HepG2 (cell line): ENCODE data around the gene NOS1AP. TPM values are rescaled to one million over a fixed set of nuclear protein-coding genes. Genes with fewer than 3 reads are reported as not detected.

Source experiments
- ATAC-seq: fragments of 200-7000 bp; cut with Tn5 transposase; 3 replicates; pipeline ENCODE4 v1.9.1; 2020; ENCODE audit warnings: mild to moderate bottlenecking, moderate library complexity
- BruUV-seq: library from RNA; stranded (reverse); fragments of 400-500 nt; replicated peaks from 2 replicates; lab custom pipeline; 2021; lab: Mats Ljungman, UMichigan
- CTCF ChIA-PET: fragments of 300-600 bp; formaldehyde crosslinking; extraction: SDS; loops from one replicate; lab custom pipeline; 2021; ENCODE audit warnings: low total read pairs, inconsistent platforms, low intra/inter-chr PET ratio; lab: Yijun Ruan, JAX
- POLR2A ChIA-PET: fragments of 350-600 bp; sonication (Branson Sonifier 250); formaldehyde crosslinking; loops from one replicate; lab custom pipeline; 2020; ENCODE audit warnings: antibody characterized with exemption, inconsistent platforms; lab: Yijun Ruan, JAX
- DNase-seq: peaks from one replicate; pipeline ENCODE4 v3.0.0-alpha.2; 2015; ENCODE audit warnings: low spot score
- FAIRE-seq: peaks from 3 replicates; lab custom pipeline; 2011; peaks lifted over from hg19 to GRCh38; lab: Jason Lieb, UNC
- H2AFZ ChIP-seq: one replicate; pipeline ENCODE4 v1.6.1; 2011; ENCODE audit warnings: low read length, inconsistent platforms
- H3K27ac ChIP-seq: fragments of 300-600 bp; 3 replicates; pipeline ENCODE4 v1.8.0; 2011; ENCODE audit warnings: mixed run types, mild to moderate bottlenecking, mixed read lengths, low read length, inconsistent platforms; ENCODE audit not compliant: insufficient read depth; ENCODE audit errors: extremely low read length
- H3K27me3 ChIP-seq, 2 experiments: fragments of 200-600 bp in 1 of 2; 2 replicates in 1 of 2; 3 replicates in 1 of 2; pipeline versions ENCODE4 v1.6.0 to v1.8.0; 2011; ENCODE audit warnings: low read length in 2 of 2, mild to moderate bottlenecking in 2 of 2, moderate library complexity in 2 of 2, inconsistent platforms in 1 of 2; ENCODE audit not compliant: insufficient read depth in 2 of 2, control insufficient read depth in 1 of 2
- H3K36me3 ChIP-seq, 2 experiments: fragments of 200-600 bp in 1 of 2; replicated peaks in 1 of 2; 2 replicates in 1 of 2; 3 replicates in 1 of 2; pipeline versions ENCODE4 v1.5.1 to v1.8.0; 2011; ENCODE audit warnings: low read length in 2 of 2, inconsistent platforms in 1 of 2; ENCODE audit not compliant: insufficient read depth in 2 of 2, control insufficient read depth in 1 of 2
- H3K4me1 ChIP-seq: 2 replicates; pipeline ENCODE4 v1.5.1; 2012; ENCODE audit warnings: low read length, inconsistent platforms; ENCODE audit not compliant: insufficient read depth
- H3K4me2 ChIP-seq: 2 replicates; pipeline ENCODE4 v1.6.0; 2011; ENCODE audit warnings: low read depth, low read length, inconsistent platforms
- H3K4me3 ChIP-seq, 3 experiments: fragments of 200-600 bp in 1 of 3; sonication (generic), shearing (Covaris generic) in 1 of 3; replicated peaks in 1 of 3; 2 replicates each; pipeline ENCODE4 v1.5.1; 2011 to 2016; ENCODE audit warnings: low read length in 3 of 3, inconsistent platforms in 2 of 3, low read depth in 2 of 3, mild to moderate bottlenecking in 2 of 3, control low read depth in 1 of 3, mixed read lengths in 1 of 3; ENCODE audit not compliant: insufficient read depth in 1 of 3
- H3K79me2 ChIP-seq: one replicate; pipeline ENCODE4 v1.6.1; 2011; ENCODE audit warnings: low read length, inconsistent platforms; ENCODE audit not compliant: insufficient read depth
- H3K9ac ChIP-seq: 2 replicates; pipeline ENCODE4 v1.6.0; 2011; ENCODE audit warnings: mild to moderate bottlenecking, low read depth, low read length, inconsistent platforms; ENCODE audit not compliant: insufficient read depth
- H3K9me3 ChIP-seq: 2 replicates; pipeline ENCODE4 v1.5.1; 2012; ENCODE audit warnings: mild to moderate bottlenecking, low read length
- H4K20me1 ChIP-seq: 2 replicates; pipeline ENCODE4 v1.6.0; 2011; ENCODE audit warnings: inconsistent platforms, mild to moderate bottlenecking, low read length, moderate library complexity; ENCODE audit not compliant: insufficient read depth
- ETS1 ChIP-seq: sonication (generic); formaldehyde crosslinking; IDR thresholded peaks from 2 replicates; pipeline ENCODE4 v1.4.0; 2020; ENCODE audit warnings: missing genetic modification reagents
- WGBS: methylation state at CpG from one replicate; pipeline ENCODE4 v1.1.6; 2017; ENCODE audit warnings: low lambda C conversion rate; 5-methylcytosine and 5-hydroxymethylcytosine counted together
- in situ Hi-C: cut with HindIII; loops from 2 replicates; pipeline ENCODE4 v1.10.0; 2017; ENCODE audit warnings: low pct_unique_long_range_greater_than_20kb; ENCODE audit not compliant: extremely low pct_ligation_motif_present
- intact Hi-C: fragments of 100-400 bp; cut with micrococcal nuclease; formaldehyde crosslinking; loops from one replicate; pipeline ENCODE4 v1.10.0; 2022; ENCODE audit not compliant: unreplicated experiment
- polyA plus RNA-seq, 8 experiments: library from polyadenylated mRNA; depleted of rRNA in 3 of 8; stranded (reverse) in 7 of 8; unstranded in 1 of 8; fragments of >200 nt; fragmentation: Illumina TruSeq in 4 of 8; extraction: Trizol in 4 of 8; gene quantifications; 2 replicates each; pipeline versions ENCODE4 v1.2.1 to v1.2.3, GENCODE V29; 2011 to 2016; ENCODE audit warnings: low read depth in 4 of 8, missing spikeins in 1 of 8, mixed read lengths in 1 of 8; ENCODE audit not compliant: insufficient read depth in 1 of 8
- total RNA-seq, 5 experiments: library from RNA; depleted of rRNA; stranded (reverse); fragments of >200 nt; fragmentation: Illumina TruSeq; extraction: Trizol; gene quantifications; 2 replicates each; pipeline ENCODE4 v1.2.3, GENCODE V29; 2016; ENCODE audit warnings: low read depth in 1 of 5
- TF ChIP-seq, protein P1 (sequence below): sonication (generic); formaldehyde crosslinking; IDR thresholded peaks from 2 replicates; pipeline ENCODE4 v1.5.1; 2020; ENCODE audit warnings: mild to moderate bottlenecking, missing genetic modification reagents, moderate library complexity

NOS1AP gene
- total and polyA plus RNA-seq, 2 of the 13 experiments (the other 11 are each of a cell fraction or from before 2014, with no cell fraction given): 2.0 to 3.3 TPM

DNA sequence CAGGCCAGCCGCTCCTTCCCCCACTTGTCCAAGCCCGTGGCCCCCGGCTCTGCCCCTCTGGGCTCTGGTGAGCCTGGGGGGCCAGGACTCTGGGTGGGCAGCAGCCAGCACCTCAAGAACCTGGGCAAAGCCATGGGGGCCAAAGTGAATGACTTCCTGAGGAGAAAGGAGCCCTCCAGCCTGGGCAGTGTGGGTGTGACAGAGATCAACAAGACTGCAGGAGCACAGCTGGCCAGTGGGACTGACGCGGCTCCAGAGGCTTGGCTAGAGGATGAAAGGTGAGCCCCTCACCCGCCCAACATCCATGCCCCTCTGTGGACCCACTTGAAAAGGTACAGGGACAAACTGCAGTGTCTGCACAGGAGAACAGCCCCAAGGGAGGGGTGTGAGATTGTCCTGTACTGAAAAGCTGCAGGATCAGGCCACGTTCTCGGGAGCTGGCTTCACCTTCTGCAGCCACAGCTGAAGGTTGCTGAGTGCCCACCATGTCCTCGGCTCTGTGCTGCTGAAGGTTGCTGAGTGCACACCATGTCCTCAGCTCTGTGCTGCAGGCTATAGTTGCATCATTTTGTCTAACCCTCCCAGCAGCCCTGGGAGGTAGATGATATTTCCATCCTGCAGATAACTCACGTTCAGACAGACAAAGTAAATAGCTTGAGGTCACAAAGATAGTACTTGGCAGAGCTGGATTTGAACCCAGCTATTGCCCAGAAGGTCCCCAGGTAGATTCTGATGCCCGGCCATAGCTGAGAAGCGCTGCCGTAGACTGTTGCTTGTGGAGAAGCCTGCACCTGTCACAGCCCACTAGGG lies 312.7 kb downstream of the NOS1AP start:
- H3K9ac ChIP-seq: no peak overlapping the region
- ChIA-PET CTCF (no interaction called here), POLR2A (interaction anchor here (0.6 kb wide), 1 partner anchor 92 kb away, joined by 3 read pairs; no protein-coding TSS in a partner anchor)
- H3K79me2 ChIP-seq: no peaks in the 10 kb centered on the region
- in situ Hi-C loops (no loop called here), intact Hi-C loops (no loop called here)
- FAIRE-seq (no peak), DNase-seq (no peak), ATAC-seq (no peak)
- no peaks in the 10 kb centered on the region for H4K20me1 ChIP-seq
- H3K9me3 ChIP-seq: no peaks in the 10 kb centered on the region
- 83% methylated on average over 2 of the region's 13 CpGs for WGBS
- H3K36me3 ChIP-seq: peaks cover 4 to 7% of the 10 kb centered on the region in 2 experiments; a peak in 4 of 5 replicates
- H3K27me3 ChIP-seq: no peaks in the 10 kb centered on the region
- TF ChIP-seq, protein P1, sequence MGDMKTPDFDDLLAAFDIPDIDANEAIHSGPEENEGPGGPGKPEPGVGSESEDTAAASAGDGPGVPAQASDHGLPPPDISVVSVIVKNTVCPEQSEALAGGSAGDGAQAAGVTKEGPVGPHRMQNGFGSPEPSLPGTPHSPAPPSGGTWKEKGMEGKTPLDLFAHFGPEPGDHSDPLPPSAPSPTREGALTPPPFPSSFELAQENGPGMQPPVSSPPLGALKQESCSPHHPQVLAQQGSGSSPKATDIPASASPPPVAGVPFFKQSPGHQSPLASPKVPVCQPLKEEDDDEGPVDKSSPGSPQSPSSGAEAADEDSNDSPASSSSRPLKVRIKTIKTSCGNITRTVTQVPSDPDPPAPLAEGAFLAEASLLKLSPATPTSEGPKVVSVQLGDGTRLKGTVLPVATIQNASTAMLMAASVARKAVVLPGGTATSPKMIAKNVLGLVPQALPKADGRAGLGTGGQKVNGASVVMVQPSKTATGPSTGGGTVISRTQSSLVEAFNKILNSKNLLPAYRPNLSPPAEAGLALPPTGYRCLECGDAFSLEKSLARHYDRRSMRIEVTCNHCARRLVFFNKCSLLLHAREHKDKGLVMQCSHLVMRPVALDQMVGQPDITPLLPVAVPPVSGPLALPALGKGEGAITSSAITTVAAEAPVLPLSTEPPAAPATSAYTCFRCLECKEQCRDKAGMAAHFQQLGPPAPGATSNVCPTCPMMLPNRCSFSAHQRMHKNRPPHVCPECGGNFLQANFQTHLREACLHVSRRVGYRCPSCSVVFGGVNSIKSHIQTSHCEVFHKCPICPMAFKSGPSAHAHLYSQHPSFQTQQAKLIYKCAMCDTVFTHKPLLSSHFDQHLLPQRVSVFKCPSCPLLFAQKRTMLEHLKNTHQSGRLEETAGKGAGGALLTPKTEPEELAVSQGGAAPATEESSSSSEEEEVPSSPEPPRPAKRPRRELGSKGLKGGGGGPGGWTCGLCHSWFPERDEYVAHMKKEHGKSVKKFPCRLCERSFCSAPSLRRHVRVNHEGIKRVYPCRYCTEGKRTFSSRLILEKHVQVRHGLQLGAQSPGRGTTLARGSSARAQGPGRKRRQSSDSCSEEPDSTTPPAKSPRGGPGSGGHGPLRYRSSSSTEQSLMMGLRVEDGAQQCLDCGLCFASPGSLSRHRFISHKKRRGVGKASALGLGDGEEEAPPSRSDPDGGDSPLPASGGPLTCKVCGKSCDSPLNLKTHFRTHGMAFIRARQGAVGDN: 0 out of 2 replicates have a peak, but pooled peaks have one; percentile 10
- TF ChIP-seq ETS1: no peak
- no TSS peak for BruUV-seq
- no peak overlapping the region for H3K27ac ChIP-seq
- H3K4me2 ChIP-seq: no peak overlapping the region
- no peaks in the 10 kb centered on the region for H3K4me1 ChIP-seq
- no peak overlapping the region for H2AFZ ChIP-seq
- no peak overlapping the region for H3K4me3 ChIP-seq
